ENCODE data around the gene TNFSF8.

TNFSF8 gene

GRCh38 chr9:114902786-114903524 is 27.4 kb downstream of the TNFSF8 start:
- DNase-seq, result no peak

- no peak for DNase-seq
Measured at GRCh38 chr9:114900942-114901802, 29.2 kb downstream of the TNFSF8 start.

- DNase-seq, result peak; percentile 40
Measured at GRCh38 chr9:114899995-114900394, 30.4 kb downstream of the TNFSF8 start.

- no peak for DNase-seq
Measured at GRCh38 chr9:114899461-114899860, 30.9 kb downstream of the TNFSF8 start.

- DNase-seq, result peak; percentile 70
Measured at GRCh38 chr9:114898741-114899140, 31.6 kb downstream of the TNFSF8 start.

GRCh38 chr9:114897196-114897595 is 33.2 kb downstream of the TNFSF8 start:
- DNase-seq, result no peak

GRCh38 chr9:114896344-114896743 is 34.0 kb downstream of the TNFSF8 start:
- no peak for DNase-seq

- DNase-seq, result peak; percentile 68
Measured at GRCh38 chr9:114895521-114895991, 34.8 kb downstream of the TNFSF8 start.

- peak; percentile 98 for DNase-seq
Measured at GRCh38 chr9:114894609-114895433, 35.6 kb downstream of the TNFSF8 start.

GRCh38 chr9:114894206-114894605 is 36.2 kb downstream of the TNFSF8 start:
- DNase-seq, result peak; percentile 46

GRCh38 chr9:114893221-114894010 is 37.0 kb downstream of the TNFSF8 start:
- DNase-seq, result peak; percentile 92

GRCh38 chr9:114889802-114890224 is 40.6 kb downstream of the TNFSF8 start:
- peak; percentile 72 for DNase-seq

- no peak for DNase-seq
Measured at GRCh38 chr9:114888607-114889006, 41.8 kb downstream of the TNFSF8 start.

GRCh38 chr9:114887963-114888362 is 42.4 kb downstream of the TNFSF8 start:
- no peak for DNase-seq

- peak; percentile 45 for DNase-seq
Measured at GRCh38 chr9:114884787-114885452, 45.5 kb downstream of the TNFSF8 start.

GRCh38 chr9:114883709-114884108 is 46.7 kb downstream of the TNFSF8 start:
- DNase-seq, result peak; percentile 99

GRCh38 chr9:114880291-114880745 is 50.1 kb downstream of the TNFSF8 start:
- peak; percentile 86 for DNase-seq

- DNase-seq, result peak; percentile 57
Measured at GRCh38 chr9:114878879-114879564, 51.4 kb downstream of the TNFSF8 start.

- no peak for DNase-seq
Measured at GRCh38 chr9:114869845-114870244, 60.5 kb downstream of the TNFSF8 start.

GRCh38 chr9:114869378-114869777 is 61.0 kb downstream of the TNFSF8 start:
- DNase-seq, result no peak

GRCh38 chr9:114867327-114867726 is 63.1 kb downstream of the TNFSF8 start:
- DNase-seq, result no peak
